ENCODE results near the gene TRAPPC11. TPM values are rescaled to one million over a fixed set of nuclear protein-coding genes. Genes with fewer than 3 reads are reported as not detected.

TRAPPC11 gene
- total and polyA plus RNA-seq, 12 donors, result 8.0 to 24.1 (median 19.5) TPM

GRCh38 chr4:183670251-183670650 lies 11.2 kb downstream of the TRAPPC11 start:
- WGBS, 2 donors, result 76 to 83% methylated on average over 3 of the region's 3 CpGs
- H3K27me3 ChIP-seq, result no peaks in the 10 kb centered on the region
- no peaks in the 10 kb centered on the region for H3K9me3 ChIP-seq
- no peak overlapping the region for H3K4me3 ChIP-seq
- H3K36me3 ChIP-seq, result peaks cover 0 to 100% (median 49%) of the 10 kb centered on the region in 9 donors
- ATAC-seq (no peak), DNase-seq (no peak)
- intact Hi-C loops (cut with DNase I), result no loop called here
- TF ChIP-seq CTCF (IDR thresholded peaks at IDR 0.05), result no peak
- no peaks in the 10 kb centered on the region for H3K4me1 ChIP-seq
- H3K27ac ChIP-seq, result no peak overlapping the region

GRCh38 chr4:183670960-183671555 lies 12.0 kb downstream of the TRAPPC11 start:
- Histone ChIP-seq H3K9me3 (no peaks in the 10 kb centered on the region), H3K27ac (no peak overlapping the region), H3K36me3 (peaks cover 0 to 100% (median 52%) of the 10 kb centered on the region in 9 donors), H3K27me3 (no peaks in the 10 kb centered on the region), H3K4me1 (no peaks in the 10 kb centered on the region), H3K4me3 (no peak overlapping the region)
- ATAC-seq (no peak), DNase-seq (no peak)
- 90% methylated on average over 12 of the region's 12 CpGs for WGBS, 2 donors
- intact Hi-C loops (cut with DNase I), result no loop called here
- TF ChIP-seq CTCF (IDR thresholded peaks at IDR 0.05), result no peak

GRCh38 chr4:183674153-183674552 lies 15.1 kb downstream of the TRAPPC11 start:
- Histone ChIP-seq H3K27me3 (no peaks in the 10 kb centered on the region), H3K27ac (no peak overlapping the region), H3K36me3 (peaks cover 0 to 100% (median 43%) of the 10 kb centered on the region in 9 donors), H3K4me3 (no peak overlapping the region), H3K4me1 (no peaks in the 10 kb centered on the region), H3K9me3 (no peaks in the 10 kb centered on the region)
- DNase-seq (no peak), ATAC-seq (no peak)
- intact Hi-C loops (cut with DNase I), result no loop called here
- TF ChIP-seq CTCF (IDR thresholded peaks at IDR 0.05), result no peak
- WGBS, 2 donors, result 78 to 82% methylated on average over 3 of the region's 3 CpGs

GRCh38 chr4:183675625-183676024 lies 16.5 kb downstream of the TRAPPC11 start:
- no peak overlapping the region for H3K27ac ChIP-seq
- H3K36me3 ChIP-seq, result peaks cover 0 to 100% (median 43%) of the 10 kb centered on the region in 9 donors
- TF ChIP-seq CTCF (IDR thresholded peaks at IDR 0.05), result no peak
- DNase-seq, result no peak
- no peaks in the 10 kb centered on the region for H3K27me3 ChIP-seq
- WGBS, 2 donors, result 83 to 91% methylated on average over 4 of the region's 4 CpGs
- H3K9me3 ChIP-seq, result no peaks in the 10 kb centered on the region
- no peak overlapping the region for H3K4me3 ChIP-seq
- intact Hi-C loops (cut with DNase I), result no loop called here
- no peak for ATAC-seq
- H3K4me1 ChIP-seq, result no peaks in the 10 kb centered on the region
